Measurements from ENCODE around the gene SALL2. TPM values are rescaled to one million over a fixed set of nuclear protein-coding genes. Genes with fewer than 3 reads are reported as not detected.
A peak's percentile ranks its signal among the peaks of the same experiment; 100 is the strongest.

SALL2 gene
- total RNA-seq, 1 experiment from 2014 or later = 287 TPM

GRCh38 chr14:21514341-21514740 lies 11.8 kb downstream of the SALL2 start:
- H4K5ac ChIP-seq (ENCODE audit: insufficient read length, low read depth, low read length) = no peak overlapping the region
- H3K56ac ChIP-seq (ENCODE audit: insufficient read length, low read depth, low read length) = no peak overlapping the region
- no peak overlapping the region for H2AFZ ChIP-seq (ENCODE audit: low read length)
- H3K18ac ChIP-seq (ENCODE audit: insufficient read length, low read depth, low read length) = no peak overlapping the region
- H3K27me3 ChIP-seq (ENCODE audit: insufficient read depth, low read length) = no peaks in the 10 kb centered on the region
- H2BK12ac ChIP-seq (ENCODE audit: insufficient read length, low read depth, low read length) = no peak overlapping the region
- no peaks in the 10 kb centered on the region for H3K79me1 ChIP-seq (ENCODE audit: insufficient read depth, low read depth, low read length, poor library complexity, severe bottlenecking)
- H4K20me1 ChIP-seq (ENCODE audit: control insufficient read depth, insufficient read depth, insufficient read length) = no peaks in the 10 kb centered on the region
- H3K27ac Mint-ChIP-seq = peak overlapping the region in 1 of 3 experiments; percentile 11; a peak in 2 of 7 replicates
- no peak overlapping the region for H3T11ph ChIP-seq (ENCODE audit: low read length)
- no peak overlapping the region for H3K9ac ChIP-seq (ENCODE audit: extremely low read depth, insufficient read length, low read length)
- H3K9me3 ChIP-seq (ENCODE audit: control insufficient read depth, low read depth, low read length) = no peaks in the 10 kb centered on the region
- H3K4ac ChIP-seq (ENCODE audit: low read depth, low read length) = no peak overlapping the region
- no peak overlapping the region for H2BK15ac ChIP-seq (ENCODE audit: low read depth, low read length)
- no peak overlapping the region for H2AK5ac ChIP-seq (ENCODE audit: insufficient read length, low read length)
- no peaks in the 10 kb centered on the region for H3K4me1 ChIP-seq (ENCODE audit: insufficient read depth, low read length)
- no peak overlapping the region for H2BK120ac ChIP-seq (ENCODE audit: low read depth, low read length, poor library complexity, severe bottlenecking)
- peaks cover 12% of the 10 kb centered on the region; the same call in 1 of the 2 replicates for H3K79me2 ChIP-seq (ENCODE audit: insufficient read depth, low read length)
- no peak overlapping the region for H2BK20ac ChIP-seq (ENCODE audit: low read depth, low read length, poor library complexity, severe bottlenecking)
- H4K8ac ChIP-seq (replicated peaks; ENCODE audit: insufficient read length, low read depth, low read length) = no peak overlapping the region
- peaks cover 8 to 13% (median 9%) of the 10 kb centered on the region in 3 experiments for H3K36me3 Mint-ChIP-seq (ENCODE audit: insufficient read depth in 1 of 3, low read depth in 3 of 3)
- H3K9me3 Mint-ChIP-seq = peaks cover 3 to 7% of the 10 kb centered on the region in 2 experiments; a peak in 4 of 5 replicates
- no peak overlapping the region for H3K27ac ChIP-seq (ENCODE audit: insufficient read length, low read depth, low read length)
- no peaks in the 10 kb centered on the region for H3K23me2 ChIP-seq (ENCODE audit: insufficient read length, low read depth, low read length, poor library complexity, severe bottlenecking)
- H4K91ac ChIP-seq (ENCODE audit: insufficient read length, low read depth, low read length) = no peak overlapping the region
- DNase-seq = no peak
- H3K27me3 Mint-ChIP-seq (ENCODE audit: low read depth) = no peaks in the 10 kb centered on the region
- H3K23ac ChIP-seq (ENCODE audit: insufficient read length, low read depth, low read length) = no peak overlapping the region
- no peak overlapping the region for H3K4me2 ChIP-seq (ENCODE audit: insufficient read depth, insufficient read length, low read length)
- H3K4me3 Mint-ChIP-seq = no peak overlapping the region
- no CpG with 5 or more reads among the region's 1 CpG for WGBS (ENCODE audit: extremely low coverage, insufficient read length, low lambda C conversion rate)
- H3K4me1 Mint-ChIP-seq = peaks cover 32 to 35% of the 10 kb centered on the region in 2 experiments
- no peak for TF ChIP-seq CTCF (conservative IDR thresholded peaks at IDR 0.05)
- no peak overlapping the region for H2BK5ac ChIP-seq (ENCODE audit: insufficient read length, low read length)
- H3K14ac ChIP-seq (ENCODE audit: insufficient read depth, low read length) = no peak overlapping the region

Data from H9 (cell line).